ENCODE measurements around the gene CDR2L.

CDR2L gene

GRCh38 chr17:75046407-75047289 lies 59.2 kb downstream of the CDR2L start, which contains the start of the genes ATP5PD and KCTD2:
Gene ATP5PD, minus strand, starts transcription at chr17:75046969. Its CDS starts 4,319 bp downstream, at chr17:75042650.
Gene KCTD2, plus strand, starts transcription at chr17:75047225. Its CDS starts 26 bp downstream, at chr17:75047251.
- no peak for TF ChIP-seq CTCF (IDR thresholded peaks at IDR 0.05; ENCODE audit: low read length, missing control alignments)
- H3K4me3 ChIP-seq (replicated peaks; ENCODE audit: low read depth, low read length): peak within 1 kb of the TSS; percentile 96
- peak; percentile 97 for DNase-seq (ENCODE audit: low read depth)

DNA sequence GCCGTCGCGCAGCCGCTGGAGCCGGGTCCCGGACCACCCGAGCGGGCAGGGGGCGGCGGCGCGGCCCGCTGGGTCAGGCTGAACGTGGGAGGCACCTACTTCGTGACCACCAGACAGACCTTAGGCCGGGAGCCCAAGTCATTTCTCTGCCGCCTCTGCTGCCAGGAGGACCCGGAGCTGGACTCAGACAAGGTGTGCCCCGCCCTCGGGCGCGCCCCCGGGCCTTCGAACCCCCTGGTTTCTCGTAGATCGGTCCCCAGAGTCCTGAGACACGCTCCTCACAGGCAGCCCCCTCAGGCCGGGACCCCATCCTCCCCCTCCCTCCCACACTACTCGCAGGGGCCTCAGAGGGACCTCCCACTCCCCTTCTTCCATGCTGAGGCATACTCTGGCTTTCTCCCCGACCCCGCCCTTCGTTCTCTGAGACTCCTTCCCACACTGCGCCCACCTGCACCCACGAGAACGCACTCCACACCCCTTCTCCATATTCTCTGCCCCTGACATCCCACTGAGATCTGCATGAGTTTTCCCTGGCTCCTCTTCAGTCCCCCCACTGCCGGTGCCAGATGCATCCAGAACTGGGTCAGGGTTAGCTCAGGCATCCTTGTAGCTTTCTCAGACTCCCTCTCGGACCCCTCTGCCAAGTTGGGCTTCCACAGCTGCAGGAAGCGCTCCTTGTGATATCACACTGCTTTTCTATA lies 60.1 kb downstream of the CDR2L start:
- H3K4me3 ChIP-seq (replicated peaks; ENCODE audit: low read depth, low read length): peak overlapping the region; percentile 96
- TF ChIP-seq CTCF (IDR thresholded peaks at IDR 0.05; ENCODE audit: low read length, missing control alignments): no peak
- DNase-seq (ENCODE audit: low read depth): no peak

DNA sequence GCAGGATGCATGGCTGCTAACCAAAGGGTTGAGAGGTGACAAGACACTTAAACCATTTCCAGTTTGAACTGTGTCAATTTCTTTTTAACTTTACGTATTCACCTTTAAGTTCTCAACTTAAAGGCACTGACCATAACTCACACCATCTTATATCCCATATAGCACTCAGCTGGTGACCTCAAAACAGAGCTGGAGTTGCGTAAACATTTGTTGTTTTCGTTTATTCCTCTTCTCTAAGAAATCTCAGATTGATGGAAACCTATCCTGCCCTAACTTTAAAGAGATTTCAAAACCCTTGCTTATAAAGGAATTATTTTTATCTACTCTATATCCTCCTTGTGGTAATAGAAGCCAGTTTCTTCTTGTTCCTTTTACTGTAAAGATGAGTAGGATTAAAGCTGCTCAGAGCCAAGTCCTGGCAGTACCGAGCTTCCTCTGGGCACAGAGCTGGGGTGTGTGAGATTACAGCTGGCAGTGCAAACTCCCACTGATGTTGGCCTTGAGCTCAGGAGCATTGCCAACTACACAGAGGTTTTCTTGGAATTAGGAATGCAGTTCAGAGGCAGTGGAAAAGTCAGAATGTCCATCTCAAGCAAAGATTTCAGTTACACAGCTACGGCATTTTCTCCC lies 60.9 kb downstream of the CDR2L start:
- DNase-seq (ENCODE audit: low read depth): peak; percentile 62
- no peak for TF ChIP-seq CTCF (IDR thresholded peaks at IDR 0.05; ENCODE audit: low read length, missing control alignments)

DNA sequence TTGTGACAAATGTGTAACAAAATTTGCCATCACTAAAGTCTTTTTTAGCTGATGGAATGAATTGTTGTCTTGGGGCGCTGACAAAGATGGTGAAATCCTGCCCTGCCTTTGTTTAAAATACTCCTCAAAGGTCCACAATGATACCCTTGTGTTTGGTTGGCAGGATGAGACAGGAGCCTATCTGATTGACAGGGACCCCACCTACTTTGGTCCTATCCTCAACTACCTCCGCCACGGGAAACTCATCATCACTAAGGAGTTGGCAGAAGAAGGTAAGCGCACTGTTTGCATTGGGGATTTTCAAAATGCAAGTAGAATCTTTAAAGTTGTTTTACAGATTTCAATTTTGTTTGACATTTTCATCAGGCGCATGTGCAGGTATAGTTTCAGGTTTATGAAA lies 61.6 kb downstream of the CDR2L start:
- no peak overlapping the region for H3K4me3 ChIP-seq (replicated peaks; ENCODE audit: low read depth, low read length)
- no peak for DNase-seq (ENCODE audit: low read depth)
- TF ChIP-seq CTCF (IDR thresholded peaks at IDR 0.05; ENCODE audit: low read length, missing control alignments): no peak

More for the DNA sequence above, 60.9 kb downstream of the CDR2L start:
- peak overlapping the region; percentile 96 for H3K4me3 ChIP-seq (replicated peaks; ENCODE audit: low read depth, low read length)

GRCh38 chr17:75049706-75050105 lies 62.3 kb downstream of the CDR2L start:
- H3K4me3 ChIP-seq (replicated peaks; ENCODE audit: low read depth, low read length): no peak overlapping the region
- DNase-seq (ENCODE audit: low read depth): no peak
- no peak for TF ChIP-seq CTCF (IDR thresholded peaks at IDR 0.05; ENCODE audit: low read length, missing control alignments)

- H3K4me3 ChIP-seq (replicated peaks; ENCODE audit: low read depth, low read length): no peak overlapping the region
- TF ChIP-seq CTCF (IDR thresholded peaks at IDR 0.05; ENCODE audit: low read length, missing control alignments): no peak
- DNase-seq (ENCODE audit: low read depth): no peak
These were observed 64.5 kb downstream of the CDR2L start for GRCh38 chr17:75051941-75052340.

Data from fibroblast of pulmonary artery (primary cell).